Esophagus muscularis mucosa (tissue), 4 donors: ENCODE measurements around the gene TRIP11. TPM values are rescaled to one million over a fixed set of nuclear protein-coding genes. Genes with fewer than 3 reads are reported as not detected.
A peak's percentile ranks its signal among the peaks of the same experiment; 100 is the strongest.

ENCODE experiments used
- DNase-seq: peaks from one replicate; pipeline ENCODE4 v3.0.0-alpha.2; 2017; ENCODE audit errors: extremely low spot score
- H3K27ac ChIP-seq, 4 donors: fragments of 200-600 bp; sonication (generic); replicated peaks in 1 of 4; 1 replicate in 3 of 4; 2 replicates in 1 of 4; pipeline ENCODE4 v1.5.1; 2016 to 2019; ENCODE audit warnings: mild to moderate bottlenecking in 1 of 4
- H3K27me3 ChIP-seq, 4 donors: fragments of 200-600 bp; sonication (generic); one replicate each; pipeline versions ENCODE4 v1.5.1 to v1.6.0; 2016 to 2019
- H3K36me3 ChIP-seq, 4 donors: fragments of 200-600 bp; sonication (generic); one replicate each; pipeline ENCODE4 v1.5.1; 2016 to 2019
- H3K4me1 ChIP-seq, 4 donors: fragments of 200-600 bp; sonication (generic); one replicate each; pipeline ENCODE4 v1.5.1; 2016 to 2019
- H3K4me3 ChIP-seq, 4 donors: fragments of 200-600 bp; sonication (generic); 1 replicate in 2 of 4; 2 replicates in 2 of 4; pipeline ENCODE4 v1.5.1; 2016 to 2019; ENCODE audit warnings: mild to moderate bottlenecking in 4 of 4, moderate library complexity in 1 of 4
- H3K9me3 ChIP-seq, 4 donors: fragments of 200-600 bp; sonication (generic); 1 replicate in 3 of 4; 2 replicates in 1 of 4; pipeline ENCODE4 v1.5.1; 2016 to 2019
- CTCF ChIP-seq, 3 experiments: fragments of 200-600 bp in 2 of 3; fragments of 450-650 bp in 1 of 3; sonication (generic) in 2 of 3; IDR thresholded peaks; one replicate each; pipeline ENCODE4 v1.5.1; 2017 to 2019; ENCODE audit warnings: antibody characterized with exemption in 3 of 3, mild to moderate bottlenecking in 2 of 3, moderate library complexity in 1 of 3
- EP300 ChIP-seq: sonication (generic); formaldehyde crosslinking; IDR thresholded peaks from one replicate; pipeline ENCODE4 v1.6.1; 2017; ENCODE audit warnings: antibody characterized with exemption
- POLR2A ChIP-seq: fragments of 450-650 bp; IDR thresholded peaks from one replicate; pipeline ENCODE4 v1.6.1; 2017; ENCODE audit warnings: antibody characterized with exemption, moderate library complexity, mild to moderate bottlenecking, low read depth
- POLR2AphosphoS5 ChIP-seq, 2 donors: sonication (generic); formaldehyde crosslinking; IDR thresholded peaks; one replicate each; pipeline ENCODE4 v1.6.1; 2017; ENCODE audit warnings: antibody characterized with exemption in 2 of 2
- WGBS: methylation state at CpG from one replicate; pipeline ENCODE4 v1.1.5; 2018; 5-methylcytosine and 5-hydroxymethylcytosine counted together
- intact Hi-C: fragments of 100-400 bp; cut with DNase I; formaldehyde crosslinking; loops from one replicate; pipeline ENCODE4 v1.15.1; 2023
- total RNA-seq, 4 donors: library from RNA; depleted of rRNA; stranded (reverse); fragments of >200 nt; gene quantifications; one replicate each; pipeline versions ENCODE4 v1.1.0 to v1.2.1, GENCODE V29; 2016

The TRIP11 gene
- total RNA-seq, 4 donors from 2014 or later, result 24.0 to 36.2 (median 29.6) TPM

GRCh38 chr14:91956616-91957015, 83.2 kb downstream of the TRIP11 start:
- no peak overlapping the region for H3K4me3 ChIP-seq
- WGBS, result 82% methylated on average over 5 of the region's 5 CpGs
- TF ChIP-seq EP300, result no peak
- no peak for TF ChIP-seq POLR2AphosphoS5 (IDR thresholded peaks at IDR 0.05)
- no peak for TF ChIP-seq POLR2A
- no peak for TF ChIP-seq CTCF (IDR thresholded peaks at IDR 0.05)
- peak; percentile 57 for DNase-seq
- intact Hi-C loops, result no loop called here
- no peaks in the 10 kb centered on the region for H3K4me1 ChIP-seq
- no peaks in the 10 kb centered on the region for H3K9me3 ChIP-seq
- peaks cover 0 to 5% (median 0%) of the 10 kb centered on the region in 4 donors for H3K27me3 ChIP-seq
- no peaks in the 10 kb centered on the region for H3K36me3 ChIP-seq
- no peak overlapping the region for H3K27ac ChIP-seq

- Histone ChIP-seq H3K4me3 (no peak overlapping the region), H3K9me3 (no peaks in the 10 kb centered on the region), H3K4me1 (no peaks in the 10 kb centered on the region), H3K27me3 (peaks cover 0 to 5% (median 0%) of the 10 kb centered on the region in 4 donors), H3K27ac (no peak overlapping the region), H3K36me3 (no peaks in the 10 kb centered on the region)
- DNase-seq, result no peak
- TF ChIP-seq POLR2A, result no peak
- WGBS, result 61% methylated on average over 1 of the region's 1 CpG
- intact Hi-C loops, result no loop called here
Observed at GRCh38 chr14:91955168-91955567, 84.7 kb downstream of the TRIP11 start.

GRCh38 chr14:91953170-91953985, 86.5 kb downstream of the TRIP11 start:
- no peak overlapping the region for H3K4me3 ChIP-seq
- H3K36me3 ChIP-seq, result no peaks in the 10 kb centered on the region
- peaks cover 0 to 10% (median 0%) of the 10 kb centered on the region in 4 donors for H3K27me3 ChIP-seq
- H3K27ac ChIP-seq, result no peak overlapping the region
- H3K9me3 ChIP-seq, result no peaks in the 10 kb centered on the region
- 76% methylated on average over 8 of the region's 8 CpGs for WGBS
- H3K4me1 ChIP-seq, result peaks cover 0 to under 1% (median 0%) of the 10 kb centered on the region in 4 donors
- DNase-seq, result peak; percentile 47
- TF ChIP-seq POLR2A, result no peak
- TF ChIP-seq POLR2AphosphoS5 (IDR thresholded peaks at IDR 0.05), result no peak
- TF ChIP-seq EP300, result no peak
- no peak for TF ChIP-seq CTCF (IDR thresholded peaks at IDR 0.05)
- intact Hi-C loops, result no loop called here

GRCh38 chr14:91947475-91948184, 92.2 kb downstream of the TRIP11 start, which contains the start of gene FBLN5:
Gene FBLN5, minus strand, starts transcription at chr14:91947694. Its CDS starts 465 bp downstream, at chr14:91947229.
- intact Hi-C loops, result loop anchor here (10.0 kb wide), 1 partner anchor 47 kb away; no protein-coding TSS in a partner anchor
- 3% methylated on average over 28 of the region's 54 CpGs for WGBS
- Histone ChIP-seq H3K4me3 (peak within 1 kb of the TSS; percentile 56 to 79 (median 62)), H3K27ac (peak within 1 kb of the TSS; percentile 72 to 81 (median 76)), H3K9me3 (no peaks in the 10 kb centered on the region), H3K4me1 (peaks cover 5 to 32% (median 30%) of the 10 kb centered on the region in 4 donors), H3K36me3 (no peaks in the 10 kb centered on the region), H3K27me3 (peaks cover 0 to 58% (median 0%) of the 10 kb centered on the region in 4 donors)
- no peak for TF ChIP-seq EP300
- peak; percentile 29 to 56 for TF ChIP-seq POLR2AphosphoS5 (IDR thresholded peaks at IDR 0.05)
- no peak for DNase-seq

GRCh38 chr14:91946622-91947474, 93.0 kb downstream of the TRIP11 start:
- Histone ChIP-seq H3K9me3 (no peaks in the 10 kb centered on the region), H3K27ac (peak overlapping the region; percentile 72 to 81 (median 76)), H3K36me3 (no peaks in the 10 kb centered on the region), H3K4me1 (peaks cover 5 to 32% (median 30%) of the 10 kb centered on the region in 4 donors), H3K4me3 (peak overlapping the region; percentile 56 to 79 (median 62)), H3K27me3 (peaks cover 0 to 58% (median 0%) of the 10 kb centered on the region in 4 donors)
- WGBS, result 9% methylated on average over 28 of the region's 38 CpGs
- no peak for DNase-seq
- no peak for TF ChIP-seq EP300
- TF ChIP-seq CTCF (IDR thresholded peaks at IDR 0.05), result no peak
- no peak for TF ChIP-seq POLR2A
- no peak for TF ChIP-seq POLR2AphosphoS5 (IDR thresholded peaks at IDR 0.05)
- intact Hi-C loops, result loop anchor here (10.0 kb wide), 1 partner anchor 48 kb away; no protein-coding TSS in a partner anchor
